K562 (cell line): Measurements from ENCODE around the gene MAN1B1. TPM values are rescaled to one million over a fixed set of nuclear protein-coding genes. Genes with fewer than 3 reads are reported as not detected.

Source experiments
- BHLHE40 ChIP-seq: IDR thresholded peaks from 2 replicates; pipeline ENCODE4 v1.6.1; 2011; ENCODE audit warnings: low read length, improper control_type of control experiment
- CLOCK ChIP-seq: fragments of 250-450 bp; sonication (Bioruptor Pico); IDR thresholded peaks from 2 replicates; pipeline ENCODE4 v1.4.0; 2020; ENCODE audit warnings: mild to moderate bottlenecking, moderate library complexity, borderline replicate concordance
- HMGXB4 ChIP-seq: sonication (generic); formaldehyde crosslinking; IDR thresholded peaks from 2 replicates; pipeline ENCODE4 v1.8.1; 2023; ENCODE audit warnings: mild to moderate bottlenecking, missing genetic modification reagents
- JUN ChIP-seq, 2 experiments: sonication (generic) in 1 of 2; formaldehyde crosslinking in 1 of 2; IDR thresholded peaks; 2 replicates each; pipeline versions ENCODE4 v1.6.1 to v1.8.0; 2012 to 2022; ENCODE audit warnings: borderline replicate concordance in 2 of 2, mild to moderate bottlenecking in 2 of 2, improper control_type of control experiment in 1 of 2, low read depth in 1 of 2, low read length in 1 of 2, missing genetic modification reagents in 1 of 2
- MTA3 ChIP-seq: fragments of 450-650 bp; formaldehyde crosslinking; IDR thresholded peaks from 2 replicates; pipeline ENCODE4 v1.6.1; 2017; ENCODE audit warnings: mild to moderate bottlenecking, borderline replicate concordance
- NFE2L1 ChIP-seq: fragments of 450-650 bp; IDR thresholded peaks from 2 replicates; pipeline ENCODE4 v1.6.1; 2016; ENCODE audit warnings: missing genetic modification characterization, low read depth, mild to moderate bottlenecking, missing compliant biosample characterization, moderate library complexity, borderline replicate concordance
- PTBP1 ChIP-seq: fragments of 200-400 bp; formaldehyde crosslinking; IDR thresholded peaks from 2 replicates; pipeline ENCODE4 v1.6.1; 2017; ENCODE audit warnings: low read depth, low read length
- RBM34 ChIP-seq: fragments of 200-400 bp; formaldehyde crosslinking; IDR thresholded peaks from 2 replicates; pipeline ENCODE4 v1.6.1; 2018; ENCODE audit warnings: low read length, borderline replicate concordance; ENCODE audit not compliant: insufficient read depth
- RHOXF2B ChIP-seq: fragments of 250-450 bp; sonication (Bioruptor Pico); conservative IDR thresholded peaks from 2 replicates; pipeline ENCODE4 v1.5.1; 2021
- SIN3A ChIP-seq, 2 experiments: fragments of 150-350 bp in 1 of 2; IDR thresholded peaks; 2 replicates each; pipeline ENCODE4 v1.6.1; 2011 to 2016; ENCODE audit warnings: borderline replicate concordance in 2 of 2, low read depth in 2 of 2, low read length in 2 of 2, mild to moderate bottlenecking in 2 of 2, moderate library complexity in 2 of 2; ENCODE audit not compliant: control insufficient read depth in 1 of 2
- SMC3 ChIP-seq: conservative IDR thresholded peaks from 2 replicates; pipeline ENCODE4 v1.6.1; 2011; ENCODE audit warnings: low read depth, low read length, improper control_type of control experiment; ENCODE audit not compliant: insufficient read depth
- ZNF146 ChIP-seq: IDR thresholded peaks from one replicate; pipeline ENCODE4 v1.6.1; 2018; ENCODE audit warnings: missing compliant biosample characterization; ENCODE audit not compliant: unreplicated experiment
- ZNF436 ChIP-seq: fragments of 250-450, 450-650 bp; sonication (Bioruptor Pico); formaldehyde crosslinking; IDR thresholded peaks from 2 replicates; pipeline ENCODE4 v1.7.0; 2020; ENCODE audit warnings: mild to moderate bottlenecking
- polyA plus RNA-seq, 8 experiments: library from polyadenylated mRNA; depleted of rRNA in 4 of 8; stranded (reverse) in 5 of 8; unstranded in 3 of 8; fragments of >200 nt; fragmentation: Nextera tagmentation in 2 of 8; fragmentation: Illumina TruSeq in 1 of 8; extraction: Ambion mirVana in 2 of 8; extraction: Trizol in 1 of 8; gene quantifications; 2 replicates each; pipeline versions ENCODE4 v1.2.1 to v1.2.3, GENCODE V29; 2011 to 2014; ENCODE audit warnings: inconsistent platforms in 1 of 8, missing spikeins in 1 of 8
- total RNA-seq, 7 experiments: library from RNA; depleted of rRNA in 6 of 7; stranded (reverse); fragments of >200 nt in 6 of 7; fragmentation: Illumina TruSeq in 2 of 7; extraction: Trizol in 2 of 7; gene quantifications; 2 replicates each; pipeline versions ENCODE4 v1.2.1 to v1.2.3, GENCODE V29; 2011 to 2021; ENCODE audit warnings: low replicate concordance in 1 of 7
- TF ChIP-seq, protein P1 (sequence below): sonication (generic); formaldehyde crosslinking; IDR thresholded peaks from 2 replicates; pipeline ENCODE4 v1.8.0; 2022; ENCODE audit warnings: mild to moderate bottlenecking, missing genetic modification reagents

The MAN1B1 gene
- total and polyA plus RNA-seq, 9 of the 15 experiments (the other 6 are each of a cell fraction or from before 2014, with no cell fraction given): 0.55 to 36.6 (median 27.3) TPM

DNA sequence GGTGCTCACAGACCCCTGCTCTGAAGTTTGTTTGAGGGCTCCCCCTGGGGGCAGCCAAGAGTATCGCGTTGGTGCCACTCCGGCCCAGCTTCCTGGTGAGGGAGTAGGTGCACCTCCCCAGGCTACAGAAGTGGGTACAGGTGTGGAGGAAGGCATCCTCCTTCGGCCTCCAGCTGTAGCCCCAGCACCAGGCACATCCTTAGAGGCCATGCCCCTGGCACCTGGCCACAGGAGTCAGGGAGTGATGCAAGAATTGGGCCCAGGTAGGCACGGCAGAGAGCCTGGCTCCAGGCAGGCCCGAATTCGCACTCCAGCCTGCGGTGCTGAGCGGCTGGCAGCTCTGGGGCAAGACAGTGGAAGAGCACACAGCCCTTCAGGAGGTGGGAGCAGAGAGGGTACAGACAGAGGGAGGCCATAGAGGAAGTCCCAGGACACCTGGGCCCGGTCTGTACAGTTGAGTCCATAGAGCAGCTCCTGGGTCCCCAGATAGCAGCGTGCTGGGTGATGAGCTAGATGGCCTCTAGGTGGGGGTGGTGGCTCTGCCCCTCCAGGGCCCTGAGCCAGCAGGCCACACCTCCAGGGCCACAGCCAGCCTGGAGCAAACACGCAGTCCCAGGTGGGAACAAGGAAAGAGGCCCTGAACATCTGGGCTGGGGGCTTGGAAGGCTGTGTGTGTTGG is 18.8 kb upstream of the MAN1B1 start (continued):
- TF ChIP-seq, protein P1, sequence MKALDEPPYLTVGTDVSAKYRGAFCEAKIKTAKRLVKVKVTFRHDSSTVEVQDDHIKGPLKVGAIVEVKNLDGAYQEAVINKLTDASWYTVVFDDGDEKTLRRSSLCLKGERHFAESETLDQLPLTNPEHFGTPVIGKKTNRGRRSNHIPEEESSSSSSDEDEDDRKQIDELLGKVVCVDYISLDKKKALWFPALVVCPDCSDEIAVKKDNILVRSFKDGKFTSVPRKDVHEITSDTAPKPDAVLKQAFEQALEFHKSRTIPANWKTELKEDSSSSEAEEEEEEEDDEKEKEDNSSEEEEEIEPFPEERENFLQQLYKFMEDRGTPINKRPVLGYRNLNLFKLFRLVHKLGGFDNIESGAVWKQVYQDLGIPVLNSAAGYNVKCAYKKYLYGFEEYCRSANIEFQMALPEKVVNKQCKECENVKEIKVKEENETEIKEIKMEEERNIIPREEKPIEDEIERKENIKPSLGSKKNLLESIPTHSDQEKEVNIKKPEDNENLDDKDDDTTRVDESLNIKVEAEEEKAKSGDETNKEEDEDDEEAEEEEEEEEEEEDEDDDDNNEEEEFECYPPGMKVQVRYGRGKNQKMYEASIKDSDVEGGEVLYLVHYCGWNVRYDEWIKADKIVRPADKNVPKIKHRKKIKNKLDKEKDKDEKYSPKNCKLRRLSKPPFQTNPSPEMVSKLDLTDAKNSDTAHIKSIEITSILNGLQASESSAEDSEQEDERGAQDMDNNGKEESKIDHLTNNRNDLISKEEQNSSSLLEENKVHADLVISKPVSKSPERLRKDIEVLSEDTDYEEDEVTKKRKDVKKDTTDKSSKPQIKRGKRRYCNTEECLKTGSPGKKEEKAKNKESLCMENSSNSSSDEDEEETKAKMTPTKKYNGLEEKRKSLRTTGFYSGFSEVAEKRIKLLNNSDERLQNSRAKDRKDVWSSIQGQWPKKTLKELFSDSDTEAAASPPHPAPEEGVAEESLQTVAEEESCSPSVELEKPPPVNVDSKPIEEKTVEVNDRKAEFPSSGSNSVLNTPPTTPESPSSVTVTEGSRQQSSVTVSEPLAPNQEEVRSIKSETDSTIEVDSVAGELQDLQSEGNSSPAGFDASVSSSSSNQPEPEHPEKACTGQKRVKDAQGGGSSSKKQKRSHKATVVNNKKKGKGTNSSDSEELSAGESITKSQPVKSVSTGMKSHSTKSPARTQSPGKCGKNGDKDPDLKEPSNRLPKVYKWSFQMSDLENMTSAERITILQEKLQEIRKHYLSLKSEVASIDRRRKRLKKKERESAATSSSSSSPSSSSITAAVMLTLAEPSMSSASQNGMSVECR (CRISPR knock-in tag): peak; percentile 53; the same call in 1 of the 2 replicates
- peak in 1 of 2 experiments; percentile 49; a peak in 1 of 4 replicates for TF ChIP-seq SIN3A (IDR thresholded peaks at IDR 0.05; ENCODE audit: borderline replicate concordance in 2 of 2, control insufficient read depth in 1 of 2, low read depth in 2 of 2, low read length in 2 of 2)
- 0 out of 2 replicates have a peak, but pooled peaks have one; percentile 46 for TF ChIP-seq PTBP1
- no peak for TF ChIP-seq RHOXF2B (CRISPR knock-in tag)
- TF ChIP-seq RBM34: no peak
- TF ChIP-seq NFE2L1: no peak
- peak; percentile 43; the same call in 1 of the 2 replicates for TF ChIP-seq SMC3
- TF ChIP-seq CLOCK (CRISPR knock-in tag): no peak
- TF ChIP-seq HMGXB4: no peak; the same call in 1 of the 2 replicates
- TF ChIP-seq MTA3: peak; percentile 53; the same call in 1 of the 2 replicates
- no peak for TF ChIP-seq JUN (IDR thresholded peaks at IDR 0.05; ENCODE audit: borderline replicate concordance, low read depth, low read length)
- TF ChIP-seq JUN (CRISPR knock-in tag; IDR thresholded peaks at IDR 0.05; ENCODE audit: borderline replicate concordance): no peak
- TF ChIP-seq ZNF436: no peak
- 0 out of 2 replicates have a peak, but pooled peaks have one; percentile 5 for TF ChIP-seq BHLHE40
- TF ChIP-seq ZNF146 (CRISPR knock-in tag): no peak
